Anterior cingulate cortex (tissue), 58 donors: Measurements from ENCODE around the gene ANKH.

Experiments used
- DNase-seq, 58 donors: peaks; one replicate each; lab custom pipeline; 2025; lab: John Stamatoyannopoulos, UW

The ANKH gene

DNA sequence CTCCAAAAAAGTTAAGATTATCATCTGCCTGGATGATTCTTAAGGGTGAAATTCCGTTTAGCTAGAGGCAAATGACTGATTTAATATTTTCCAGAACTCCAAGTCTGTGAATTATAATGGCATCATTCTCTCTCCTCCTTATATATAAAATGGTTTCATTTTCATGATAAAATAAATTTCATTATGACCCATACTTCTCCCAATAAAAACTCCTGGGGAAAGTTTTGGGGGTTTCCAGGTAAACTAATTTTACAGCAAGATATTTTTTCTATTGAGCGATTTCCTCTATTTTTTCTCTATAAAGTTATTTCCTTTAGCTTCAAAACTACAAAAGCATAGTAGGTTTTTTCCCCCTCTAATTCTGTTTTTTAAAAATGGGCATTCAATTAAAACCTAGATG is 214.7 kb downstream of the ANKH start:
- no peak for DNase-seq

DNA sequence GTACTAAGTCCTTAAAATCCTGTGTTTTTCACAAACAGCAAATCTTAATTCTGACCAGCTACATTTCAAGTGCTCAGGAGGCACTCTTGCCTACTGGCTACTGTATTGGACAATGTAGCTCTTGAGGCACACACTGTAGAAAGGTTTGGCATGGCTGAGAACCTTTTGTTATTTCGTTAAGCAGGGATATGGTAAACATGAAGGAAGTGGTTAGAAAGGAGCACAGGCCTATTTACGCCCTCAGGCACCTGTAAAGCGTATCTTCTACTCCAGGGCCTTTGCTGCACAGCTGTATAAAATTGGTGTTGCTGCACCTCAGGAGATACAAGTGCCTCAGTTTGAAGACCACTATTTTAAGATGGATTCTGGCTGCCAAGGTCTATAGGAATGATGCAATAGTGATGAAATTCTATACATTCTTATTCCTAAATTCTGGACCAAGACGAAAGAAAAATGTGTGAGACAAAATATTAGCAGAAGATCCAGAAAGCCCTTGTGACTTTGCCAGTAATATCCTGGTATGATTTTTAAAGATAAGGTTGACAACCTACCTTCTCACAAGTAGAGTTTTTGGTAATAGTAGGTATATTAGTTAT is 216.3 kb downstream of the ANKH start:
- DNase-seq, result no peak
